ENCODE data around the gene C9orf153.

Gene C9orf153

DNA sequence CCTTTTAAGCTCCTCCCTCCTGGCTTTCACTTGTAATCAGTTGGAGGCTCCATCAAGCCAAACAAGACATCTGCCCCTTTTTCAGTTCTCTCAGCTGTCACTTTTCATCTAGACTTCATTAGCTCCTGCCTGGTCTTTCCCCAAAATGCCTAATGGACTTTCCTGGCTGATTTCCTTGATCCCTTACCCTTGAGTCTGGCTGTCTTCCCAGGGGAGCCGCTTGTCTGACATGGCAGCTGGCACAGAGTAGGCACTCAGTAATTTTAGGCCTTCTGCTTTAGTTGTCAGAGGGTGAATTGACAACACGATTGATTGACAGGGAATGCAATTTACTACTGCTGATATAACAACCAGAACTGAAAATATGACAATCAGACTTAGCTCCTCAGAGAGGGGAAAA, 2.1 kb downstream of the C9orf153 start:
- Histone ChIP-seq H3K4me3 (ENCODE audit: low read depth, low read length) (no peak overlapping the region), H3K36me3 (no peaks in the 10 kb centered on the region), H3K4me1 (peaks cover 7% of the 10 kb centered on the region), H3K9me3 (no peaks in the 10 kb centered on the region; the same call in none of the 2 replicates), H3K27me3 (no peaks in the 10 kb centered on the region)
- TF ChIP-seq, protein P1, sequence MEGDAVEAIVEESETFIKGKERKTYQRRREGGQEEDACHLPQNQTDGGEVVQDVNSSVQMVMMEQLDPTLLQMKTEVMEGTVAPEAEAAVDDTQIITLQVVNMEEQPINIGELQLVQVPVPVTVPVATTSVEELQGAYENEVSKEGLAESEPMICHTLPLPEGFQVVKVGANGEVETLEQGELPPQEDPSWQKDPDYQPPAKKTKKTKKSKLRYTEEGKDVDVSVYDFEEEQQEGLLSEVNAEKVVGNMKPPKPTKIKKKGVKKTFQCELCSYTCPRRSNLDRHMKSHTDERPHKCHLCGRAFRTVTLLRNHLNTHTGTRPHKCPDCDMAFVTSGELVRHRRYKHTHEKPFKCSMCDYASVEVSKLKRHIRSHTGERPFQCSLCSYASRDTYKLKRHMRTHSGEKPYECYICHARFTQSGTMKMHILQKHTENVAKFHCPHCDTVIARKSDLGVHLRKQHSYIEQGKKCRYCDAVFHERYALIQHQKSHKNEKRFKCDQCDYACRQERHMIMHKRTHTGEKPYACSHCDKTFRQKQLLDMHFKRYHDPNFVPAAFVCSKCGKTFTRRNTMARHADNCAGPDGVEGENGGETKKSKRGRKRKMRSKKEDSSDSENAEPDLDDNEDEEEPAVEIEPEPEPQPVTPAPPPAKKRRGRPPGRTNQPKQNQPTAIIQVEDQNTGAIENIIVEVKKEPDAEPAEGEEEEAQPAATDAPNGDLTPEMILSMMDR (IDR thresholded peaks at IDR 0.05; ENCODE audit: low read depth, low read length), result no peak
- DNase-seq, result peak; percentile 81

DNA sequence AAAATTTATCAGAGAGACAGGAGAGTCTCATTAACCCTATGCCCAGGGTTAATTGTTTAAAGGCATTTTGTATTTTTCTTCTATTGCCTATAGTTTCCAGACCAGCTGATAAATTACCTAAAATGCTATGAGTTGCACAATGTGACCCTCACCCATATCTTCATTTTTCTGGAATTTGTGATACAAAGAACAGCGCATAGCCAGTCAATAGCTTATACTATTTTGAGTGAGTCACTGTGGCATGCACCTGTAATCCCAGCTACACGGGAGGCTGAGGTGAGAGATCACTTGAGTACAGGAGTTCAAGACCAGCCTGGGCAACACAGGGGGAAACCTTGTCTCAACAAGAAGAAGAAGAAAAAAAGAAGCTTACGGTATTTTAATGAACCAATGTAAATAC, 2.8 kb downstream of the C9orf153 start:
- Histone ChIP-seq H3K27me3 (no peaks in the 10 kb centered on the region), H3K9me3 (no peaks in the 10 kb centered on the region; the same call in none of the 2 replicates), H3K4me1 (peaks cover 7% of the 10 kb centered on the region), H3K4me3 (ENCODE audit: low read depth, low read length) (no peak overlapping the region), H3K36me3 (no peaks in the 10 kb centered on the region)
- no peak for DNase-seq
- TF ChIP-seq, protein P1 (IDR thresholded peaks at IDR 0.05; ENCODE audit: low read depth, low read length), result no peak

DNA sequence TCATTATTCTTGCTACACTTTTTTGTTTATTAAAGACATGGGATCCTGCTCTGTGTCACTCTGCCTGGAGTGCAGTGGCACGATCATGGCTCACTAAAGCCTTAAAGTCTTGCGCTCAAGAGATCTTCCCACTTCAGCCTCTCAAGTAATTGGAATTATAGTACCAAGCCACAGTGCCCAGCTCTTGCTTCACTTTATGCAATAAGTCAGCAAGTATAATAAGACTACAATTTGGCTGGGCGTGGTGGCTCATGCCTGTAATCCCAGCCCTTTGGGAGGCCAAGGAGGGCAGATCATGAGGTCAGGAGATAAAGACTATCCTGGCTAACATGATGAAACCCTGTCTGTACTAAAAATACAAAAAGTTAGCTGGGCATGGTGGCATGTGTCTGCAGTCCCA, 5.9 kb downstream of the C9orf153 start:
- TF ChIP-seq, protein P1 (IDR thresholded peaks at IDR 0.05; ENCODE audit: low read depth, low read length), result no peak
- H3K36me3 ChIP-seq, result no peaks in the 10 kb centered on the region

DNA sequence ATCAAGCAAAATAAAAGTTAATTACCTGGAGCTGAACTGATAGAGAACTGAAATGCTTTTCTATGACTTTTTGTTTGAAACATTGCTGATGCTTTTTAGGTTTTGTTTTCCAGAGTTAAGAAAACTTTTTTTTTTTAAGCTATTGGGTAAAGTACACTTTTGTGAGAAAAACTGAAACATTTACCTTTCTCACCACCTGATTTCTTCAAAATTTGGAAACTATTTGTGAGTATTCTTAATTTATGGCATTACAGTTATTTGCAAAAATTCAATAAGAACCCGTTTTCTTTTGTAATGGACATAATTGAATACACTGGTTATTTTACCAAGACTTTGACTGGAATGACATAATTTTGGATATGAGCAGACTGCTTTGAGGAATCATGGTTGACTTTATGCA, 6.6 kb downstream of the C9orf153 start:
- no peak overlapping the region for H3K4me3 ChIP-seq (ENCODE audit: low read depth, low read length)
- H3K27me3 ChIP-seq, result no peaks in the 10 kb centered on the region
- H3K9me3 ChIP-seq, result no peaks in the 10 kb centered on the region; the same call in 1 of the 2 replicates
- H3K36me3 ChIP-seq, result no peaks in the 10 kb centered on the region
- peaks cover 4% of the 10 kb centered on the region for H3K4me1 ChIP-seq
- TF ChIP-seq, protein P1 (IDR thresholded peaks at IDR 0.05; ENCODE audit: low read depth, low read length), result no peak
- no peak for DNase-seq

More for the DNA sequence above, 5.9 kb downstream of the C9orf153 start:
- no peak overlapping the region for H3K4me3 ChIP-seq (ENCODE audit: low read depth, low read length)
- H3K9me3 ChIP-seq, result no peaks in the 10 kb centered on the region; the same call in 1 of the 2 replicates
- H3K27me3 ChIP-seq, result no peaks in the 10 kb centered on the region
- peaks cover 5% of the 10 kb centered on the region for H3K4me1 ChIP-seq
- no peak for DNase-seq

DNA sequence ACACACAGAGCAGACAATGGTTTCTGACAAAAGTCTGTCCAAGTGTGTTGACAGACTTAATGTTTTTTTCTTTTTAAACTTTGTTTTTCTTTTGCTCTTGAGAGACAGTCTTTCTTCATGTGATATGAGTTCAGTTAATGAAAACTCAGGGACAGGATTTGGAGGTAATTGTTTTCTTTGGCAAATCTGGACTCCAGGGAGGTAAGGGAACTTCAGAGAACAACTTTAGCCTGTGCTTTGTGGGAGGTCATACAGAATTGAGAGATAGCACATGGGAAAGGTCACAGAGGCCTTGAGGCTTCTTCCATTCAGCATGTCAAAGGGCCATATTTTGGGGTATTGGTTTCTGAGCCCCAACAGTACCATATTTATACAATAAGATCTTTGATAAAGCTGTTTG, 9.3 kb downstream of the C9orf153 start:
- no peaks in the 10 kb centered on the region for H3K36me3 ChIP-seq
- TF ChIP-seq, protein P1 (IDR thresholded peaks at IDR 0.05; ENCODE audit: low read depth, low read length), result no peak
- H3K27me3 ChIP-seq, result no peaks in the 10 kb centered on the region
- no peak for DNase-seq
- no peaks in the 10 kb centered on the region; the same call in 1 of the 2 replicates for H3K9me3 ChIP-seq
- H3K4me1 ChIP-seq, result no peaks in the 10 kb centered on the region
- H3K4me3 ChIP-seq (ENCODE audit: low read depth, low read length), result no peak overlapping the region

DNA sequence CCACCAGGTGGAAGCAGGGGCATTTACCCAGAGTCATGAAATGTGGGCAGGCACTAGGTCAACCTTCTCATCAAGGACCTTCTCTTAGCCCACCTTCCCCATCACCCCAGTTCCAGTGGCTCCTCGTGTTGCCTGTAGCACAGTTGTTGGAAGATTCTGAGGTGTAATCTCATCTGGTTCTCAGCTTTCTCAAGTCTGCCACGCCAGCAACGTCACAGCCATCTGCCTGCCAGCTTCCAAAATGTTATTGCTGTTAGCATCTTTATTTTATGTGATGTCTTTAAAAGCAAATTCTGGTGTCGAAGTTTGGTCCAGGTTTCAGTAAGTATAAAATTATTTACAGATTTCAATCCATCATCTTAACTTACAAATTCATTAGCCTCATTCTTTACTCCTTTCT, 10.7 kb downstream of the C9orf153 start:
- no peaks in the 10 kb centered on the region for H3K4me1 ChIP-seq
- no peaks in the 10 kb centered on the region for H3K27me3 ChIP-seq
- DNase-seq, result no peak
- H3K9me3 ChIP-seq, result no peaks in the 10 kb centered on the region; the same call in 1 of the 2 replicates
- H3K4me3 ChIP-seq (ENCODE audit: low read depth, low read length), result no peak overlapping the region
- TF ChIP-seq, protein P1 (IDR thresholded peaks at IDR 0.05; ENCODE audit: low read depth, low read length), result no peak
- H3K36me3 ChIP-seq, result no peaks in the 10 kb centered on the region
